ENCODE data around the gene DYSF.

- no peak for TF ChIP-seq POLR2A (IDR thresholded peaks at IDR 0.05; ENCODE audit: low read length)
- no peak for TF ChIP-seq GATA1 (IDR thresholded peaks at IDR 0.05; ENCODE audit: low read depth, low read length)
These were observed 80.8 kb downstream of the DYSF start for GRCh38 chr2:71534201-71534600.
